ACHN (cell line): Measurements from ENCODE around the gene OXA1L.
"Not testable (repeated sequence)": the region's sequence is repeated elsewhere in the genome, so short reads cannot be mapped to it uniquely, and the experiment has no call there.

Source experiments
- DNase-seq: peaks from one replicate; pipeline ENCODE4 v3.0.0-alpha.2; 2015
- in situ Hi-C: cut with HindIII; loops from 2 replicates; pipeline ENCODE4 v1.10.0; 2017; ENCODE audit warnings: low sequenced_read_pairs, low pct_ligation_motif_present, low pct_unique_long_range_greater_than_20kb

OXA1L gene

DNA sequence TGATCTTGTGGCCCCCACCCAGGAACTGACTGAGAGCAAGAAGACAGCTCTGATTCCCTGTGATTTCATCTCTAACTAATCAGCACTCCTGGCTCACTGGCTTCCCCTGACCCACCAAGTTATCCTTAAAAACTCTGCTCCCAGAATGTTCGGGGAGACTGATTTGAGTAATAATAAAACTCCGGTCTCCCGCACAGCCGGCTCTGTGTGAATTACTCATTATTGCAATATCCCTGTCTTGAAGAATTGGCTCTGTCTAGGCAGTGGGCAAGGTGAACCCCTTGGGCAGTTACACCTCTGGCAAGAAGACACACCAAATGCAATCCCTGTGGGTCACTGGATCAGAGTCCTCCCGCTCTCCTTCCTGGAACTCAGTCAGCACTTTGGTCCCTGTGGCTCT is 27.5 kb downstream of the OXA1L start:
- DNase-seq: no peak
- in situ Hi-C loops: no loop called here

DNA sequence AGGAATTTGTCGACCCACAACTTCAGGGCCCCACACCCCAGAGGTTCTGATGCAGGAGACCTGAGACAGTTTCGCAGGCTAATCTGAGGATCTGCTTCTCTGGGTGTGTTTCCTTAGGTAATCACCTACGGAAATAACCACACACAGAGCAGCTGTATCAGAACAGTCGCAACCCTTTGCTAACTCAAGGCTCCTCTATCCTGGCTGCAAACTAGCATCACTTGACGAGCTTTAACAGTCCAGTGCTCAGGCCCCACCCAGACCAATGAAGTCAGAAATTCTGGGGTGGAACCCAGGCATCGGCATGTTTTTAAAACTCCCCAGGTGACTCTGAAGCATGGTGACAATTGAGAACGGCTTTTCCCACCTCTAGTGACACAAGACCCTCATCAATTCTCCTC is 28.1 kb downstream of the OXA1L start:
- in situ Hi-C loops: no loop called here
- DNase-seq: no peak

DNA sequence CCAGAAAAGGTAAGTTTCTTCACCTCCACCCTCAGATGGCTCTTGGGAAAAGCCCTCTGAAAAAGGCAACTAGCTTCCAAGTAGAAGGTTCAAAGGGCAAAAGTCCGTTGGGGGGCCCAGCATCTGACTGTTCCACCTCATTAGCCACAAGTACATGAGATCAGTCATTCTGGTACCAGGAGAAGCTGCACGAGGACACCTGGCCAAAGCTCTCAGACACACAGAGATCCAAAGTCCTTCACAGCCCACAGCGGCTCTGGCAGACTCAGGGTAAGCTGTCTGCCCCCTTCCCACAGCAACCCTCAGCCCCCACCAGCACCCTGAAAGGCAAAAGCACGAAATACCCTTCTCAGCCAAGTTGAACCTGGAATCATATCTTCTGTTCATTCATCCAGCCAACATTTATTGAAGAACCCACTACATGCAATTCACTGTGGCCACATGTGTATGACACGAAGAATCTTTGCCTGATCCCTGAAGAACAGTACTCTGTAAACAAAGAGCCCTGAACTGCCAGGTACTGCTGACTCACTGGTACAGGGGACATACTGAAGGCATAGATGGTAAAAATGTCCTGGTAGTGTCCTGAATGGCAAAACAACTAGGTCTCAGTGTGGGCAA is 29.7 kb downstream of the OXA1L start:
- no peak for DNase-seq
- in situ Hi-C loops: no loop called here

DNA sequence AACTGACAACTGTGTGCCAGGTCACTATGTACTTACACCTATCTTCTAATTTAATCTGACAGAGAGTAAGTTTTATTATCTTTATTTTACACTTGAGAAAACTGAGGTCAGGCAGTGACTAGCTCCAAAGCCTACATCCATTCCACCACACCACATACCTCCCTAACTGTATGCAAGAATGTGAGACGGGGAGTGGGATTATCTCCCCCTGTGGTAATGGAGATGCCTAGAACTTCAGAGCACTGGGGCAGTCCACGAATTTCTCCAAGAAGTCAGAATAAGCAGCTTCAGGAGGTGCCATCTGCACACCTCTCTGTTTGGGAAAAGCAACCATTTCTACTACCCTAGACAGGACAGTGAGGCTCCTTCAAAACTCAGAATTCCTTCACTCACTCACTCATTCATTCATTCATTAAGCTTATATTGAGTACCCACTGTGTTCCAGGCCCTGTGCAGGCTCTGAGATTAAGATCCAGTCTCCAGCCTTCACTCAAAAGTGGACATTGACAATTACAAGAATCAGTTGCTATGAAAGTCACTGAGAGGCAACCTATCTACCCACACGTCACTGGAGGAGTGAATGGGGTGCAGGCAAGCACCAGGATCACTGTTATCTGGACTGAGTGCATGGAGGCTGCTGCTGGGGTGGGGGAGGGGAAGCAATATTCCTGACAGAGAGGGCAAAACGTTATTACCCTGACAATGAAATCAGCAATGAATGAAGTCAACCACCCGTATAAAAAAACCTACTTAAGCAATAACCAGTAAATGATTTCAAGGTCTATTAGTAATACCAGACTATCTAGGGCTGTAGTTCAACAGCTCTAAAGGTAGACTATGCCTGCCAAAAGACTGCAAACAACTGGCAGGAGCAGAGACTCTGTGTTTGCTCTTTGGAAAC is 30.8 kb downstream of the OXA1L start:
- in situ Hi-C loops: no loop called here
- DNase-seq: no peak

DNA sequence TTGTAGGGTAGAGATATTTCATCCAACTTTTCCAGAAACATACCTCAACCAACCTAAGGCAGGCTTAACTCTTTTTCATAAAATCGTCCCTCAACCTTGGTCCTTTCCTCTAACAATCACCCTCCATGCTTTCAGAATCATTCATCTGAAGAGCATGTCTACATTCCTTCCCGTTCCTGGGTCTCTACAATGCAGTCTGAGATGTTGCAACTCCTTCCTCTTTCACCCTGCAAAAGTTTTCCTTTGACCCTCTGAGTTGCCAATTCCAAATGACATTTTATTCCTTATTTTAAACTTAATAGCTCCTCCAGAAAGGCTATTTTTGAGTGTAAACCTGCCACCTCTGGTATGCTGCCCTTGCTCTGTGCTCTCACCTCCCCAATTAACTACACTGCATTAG is 32.0 kb downstream of the OXA1L start:
- DNase-seq: no peak
- in situ Hi-C loops: no loop called here

DNA sequence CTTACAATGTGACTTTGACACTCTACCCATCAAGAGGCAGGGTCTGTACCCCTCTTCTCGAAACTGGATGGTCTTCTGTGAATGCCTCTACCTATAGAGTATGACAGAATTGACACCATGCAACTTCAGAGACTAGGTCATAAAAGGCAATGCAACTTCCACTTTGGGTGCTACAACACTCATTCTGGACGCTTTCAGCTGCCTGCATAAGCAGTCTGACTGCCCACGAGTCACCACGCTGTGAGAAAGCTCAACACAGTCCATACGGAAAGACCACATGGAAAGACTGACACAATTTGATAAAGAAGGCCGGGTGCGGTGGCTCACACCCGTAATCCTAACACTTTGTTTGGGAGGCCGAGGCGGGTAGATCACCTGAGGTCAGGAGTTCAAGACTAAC is 33.9 kb downstream of the OXA1L start:
- in situ Hi-C loops: no loop called here
- no peak for DNase-seq

DNA sequence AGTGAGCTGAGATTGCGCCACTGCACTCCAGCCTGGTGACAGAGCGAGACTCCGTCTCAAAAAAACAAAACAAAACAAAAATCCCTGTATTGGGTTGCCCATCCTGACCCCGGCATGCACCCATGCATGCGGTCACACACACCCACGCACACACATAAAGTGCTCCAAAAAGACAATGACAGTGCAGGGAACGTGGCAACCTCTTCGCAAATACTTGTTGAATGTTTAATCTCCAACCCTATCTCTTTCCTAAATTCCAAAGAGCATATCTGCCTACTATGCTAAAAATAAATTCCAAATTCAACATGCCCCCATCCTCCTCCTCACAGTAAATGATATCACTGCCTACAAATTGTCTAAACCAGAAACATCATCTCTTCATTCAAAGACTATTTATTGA is 35.2 kb downstream of the OXA1L start:
- in situ Hi-C loops: no loop called here
- DNase-seq: no peak

DNA sequence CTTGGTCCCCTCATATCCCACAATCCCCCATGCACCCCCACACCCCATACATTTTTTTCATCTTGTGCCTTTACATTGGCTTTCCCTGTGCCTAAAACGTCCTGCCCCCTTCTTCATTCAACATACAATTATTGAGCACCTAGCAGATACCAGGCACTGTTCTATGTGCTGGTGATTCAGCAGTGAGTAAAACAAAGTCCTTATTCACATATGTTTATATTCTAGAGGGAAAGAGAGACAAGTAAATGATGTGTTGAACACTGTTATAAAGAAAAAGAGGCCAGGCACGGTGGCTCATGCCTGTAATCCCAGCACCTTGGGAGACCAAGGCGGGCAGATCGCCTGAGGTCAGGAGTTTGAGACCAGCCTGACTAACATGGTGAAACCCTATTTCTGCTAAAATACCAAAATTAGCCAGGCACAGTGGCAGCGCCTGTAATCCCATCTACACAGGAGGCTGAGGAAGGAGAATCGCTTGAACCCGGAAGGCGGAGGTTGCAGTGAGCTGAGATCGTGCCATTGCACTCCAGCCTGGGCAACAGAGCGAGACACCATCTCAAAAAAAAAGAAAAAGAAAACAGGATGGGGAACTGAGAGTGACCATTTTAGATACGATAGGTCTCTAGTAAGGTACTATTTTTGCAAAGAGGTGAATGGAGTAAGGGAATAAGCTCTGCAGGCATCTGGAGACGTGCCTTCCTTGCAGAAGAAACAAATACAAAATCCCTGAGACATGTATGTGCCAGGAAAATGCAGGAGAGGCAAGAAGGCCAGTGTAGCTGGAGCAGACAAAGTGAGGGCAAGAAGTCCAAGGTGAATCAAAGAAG is 36.6 kb downstream of the OXA1L start:
- DNase-seq: no peak
- in situ Hi-C loops: no loop called here

DNA sequence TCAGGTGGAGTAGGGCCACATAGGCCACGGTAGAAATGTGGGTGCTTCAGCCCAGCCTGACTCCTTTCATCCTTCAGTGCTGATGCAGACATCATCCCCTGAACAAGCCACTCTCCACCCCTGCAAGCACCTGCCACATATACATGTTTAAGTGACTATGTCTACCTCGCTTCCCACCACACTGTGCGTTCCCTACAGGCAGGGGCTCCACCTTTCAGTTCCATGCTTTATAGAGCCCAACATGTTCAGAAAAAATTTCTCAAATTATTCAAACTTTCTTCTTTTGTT is 37.1 kb downstream of the OXA1L start:
- DNase-seq: no peak
- in situ Hi-C loops: no loop called here

DNA sequence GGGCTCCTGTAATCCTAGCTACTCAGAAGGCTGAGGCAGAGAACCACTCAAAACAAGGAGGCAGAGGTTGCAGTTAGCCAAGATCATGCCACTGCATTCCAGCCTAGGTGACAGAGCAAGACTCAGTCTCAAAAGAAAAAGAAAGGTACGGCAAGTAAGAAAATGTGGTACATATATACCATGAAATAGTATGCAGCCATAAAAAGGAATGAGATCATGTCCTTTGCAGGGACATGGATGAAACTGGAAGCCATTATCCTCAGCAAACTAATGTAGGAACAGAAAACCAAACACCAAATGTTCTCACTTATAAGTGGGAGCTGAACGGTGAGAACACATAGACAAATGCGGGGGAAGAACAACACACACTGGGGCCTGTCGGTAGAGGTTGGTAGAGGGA is 38.7 kb downstream of the OXA1L start:
- DNase-seq, in situ Hi-C loops: not testable (repeated sequence)

DNA sequence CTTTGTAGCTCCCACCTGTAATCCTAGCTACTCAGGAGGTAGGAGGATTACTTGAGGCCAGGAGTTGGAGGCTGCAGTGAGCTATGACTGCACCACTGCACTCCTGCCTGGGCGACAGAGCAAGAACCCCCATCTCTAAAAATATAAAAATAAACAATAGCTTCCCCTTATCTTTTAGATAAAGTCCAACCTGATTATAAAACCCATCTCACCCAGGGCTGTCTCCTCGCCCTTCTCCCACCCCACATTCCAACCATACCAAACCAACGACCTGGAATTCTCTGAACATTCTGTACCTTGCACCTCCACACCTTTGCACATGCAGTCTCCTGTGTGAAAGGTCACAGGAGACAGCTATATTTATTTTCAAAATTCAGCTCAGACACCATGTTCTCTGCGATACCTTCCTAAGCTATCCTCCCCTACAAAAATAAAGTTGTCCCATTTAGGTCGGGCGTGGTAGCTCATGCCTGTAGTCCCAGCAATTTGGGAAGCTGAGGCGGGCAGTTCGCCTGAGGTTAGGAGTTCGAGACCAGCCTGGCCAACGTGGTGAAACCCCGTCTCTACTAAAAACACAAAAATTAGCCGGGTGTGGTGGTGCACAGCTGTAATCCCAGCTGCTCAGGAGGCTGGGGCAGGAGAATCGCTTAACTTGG is 41.1 kb downstream of the OXA1L start:
- no peak for DNase-seq
- in situ Hi-C loops: no loop called here

DNA sequence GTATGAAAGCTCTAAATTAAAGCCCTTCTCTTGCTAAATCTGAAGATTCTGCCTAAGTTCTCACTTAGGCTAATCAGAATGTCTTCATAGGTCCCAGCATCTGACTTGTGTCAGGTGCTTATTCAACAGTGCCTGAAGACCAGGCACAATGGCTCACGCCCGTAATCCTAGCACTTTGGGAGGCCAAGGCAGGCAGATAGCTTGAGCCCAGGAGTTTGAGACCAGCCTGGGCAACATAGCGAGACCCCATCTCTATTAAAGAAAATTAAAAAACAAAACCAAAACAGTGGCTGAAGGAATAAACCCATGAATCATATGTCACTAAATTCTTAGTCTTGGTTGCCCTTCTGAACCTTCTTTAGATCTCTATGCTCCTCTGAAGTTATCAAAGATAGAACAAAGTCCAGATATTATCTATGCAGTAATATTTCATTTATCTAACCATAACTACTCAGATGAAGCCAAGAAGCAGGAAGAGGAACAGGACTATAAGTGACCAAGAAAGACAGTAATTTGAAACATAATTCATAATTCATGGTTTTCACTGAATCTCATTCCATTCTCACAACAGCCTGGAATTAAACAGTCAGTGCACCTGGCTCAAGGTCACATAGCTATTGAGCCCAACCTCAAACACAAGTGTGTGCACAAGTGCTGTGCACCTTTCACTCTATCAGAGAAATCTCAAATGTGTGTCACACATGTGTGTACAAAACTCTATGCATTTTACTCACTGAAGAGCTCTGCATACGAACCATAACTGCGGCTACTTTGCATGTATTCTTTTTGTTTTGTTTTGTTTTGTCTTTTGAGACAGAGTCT is 42.1 kb downstream of the OXA1L start:
- no peak for DNase-seq
- in situ Hi-C loops: no loop called here

DNA sequence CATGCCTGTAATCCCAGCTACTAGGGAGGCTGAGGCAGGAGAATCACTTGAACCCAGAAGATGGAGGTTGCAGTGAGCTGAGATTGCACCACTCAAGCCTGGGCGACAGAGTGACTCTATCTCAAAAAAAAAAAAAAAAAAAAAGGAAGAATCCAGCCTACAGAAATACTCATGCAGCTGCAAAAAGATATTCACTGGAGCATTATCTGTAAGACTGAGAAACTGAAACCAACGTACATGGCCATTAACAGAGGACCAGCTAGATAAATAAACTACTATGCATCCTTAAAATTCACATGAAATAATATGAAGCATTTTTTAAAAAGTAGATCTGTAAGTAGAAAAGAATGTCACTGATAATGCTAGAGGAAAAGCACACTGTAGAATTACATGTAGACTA is 45.2 kb downstream of the OXA1L start:
- no peak for DNase-seq
- in situ Hi-C loops: no loop called here

DNA sequence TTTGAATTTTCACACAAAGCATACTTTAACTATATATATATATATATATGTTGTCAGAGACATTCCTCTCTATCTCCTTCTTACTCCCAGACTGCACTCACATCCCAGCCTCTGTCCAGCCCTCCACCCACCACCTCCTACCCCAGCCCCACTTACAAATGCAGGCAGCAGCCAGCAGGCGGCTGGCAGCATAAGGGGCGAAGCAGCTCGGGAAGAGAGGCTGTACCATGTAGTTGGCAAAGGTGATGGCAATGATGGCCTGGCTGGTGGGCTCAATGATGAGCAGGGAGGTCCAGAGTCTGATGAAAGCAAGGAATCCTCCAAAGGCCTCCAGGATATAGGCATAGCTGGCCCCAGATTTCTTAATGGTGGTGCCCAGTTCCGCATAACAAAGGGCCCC is 46.3 kb downstream of the OXA1L start:
- in situ Hi-C loops: no loop called here
- DNase-seq: no peak

DNA sequence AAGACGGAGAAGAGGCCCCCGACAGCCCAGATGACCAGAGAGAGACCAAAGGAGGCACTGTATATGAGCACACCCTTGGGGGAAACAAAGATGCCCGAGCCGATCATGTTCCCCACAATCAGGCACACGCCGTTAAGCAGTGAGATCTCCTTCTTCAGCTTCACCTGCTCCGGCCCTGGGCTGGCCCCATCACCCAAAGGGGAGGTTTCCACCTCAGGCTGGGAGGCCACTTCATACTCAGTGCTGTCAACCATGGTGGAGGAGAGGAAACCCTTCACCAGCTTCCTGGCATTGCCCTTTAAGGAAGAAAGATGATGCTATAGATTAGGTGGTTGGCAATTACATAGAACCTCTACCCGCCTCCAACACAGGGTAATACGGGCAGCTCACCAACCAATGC is 46.7 kb downstream of the OXA1L start:
- in situ Hi-C loops: no loop called here
- DNase-seq: no peak

DNA sequence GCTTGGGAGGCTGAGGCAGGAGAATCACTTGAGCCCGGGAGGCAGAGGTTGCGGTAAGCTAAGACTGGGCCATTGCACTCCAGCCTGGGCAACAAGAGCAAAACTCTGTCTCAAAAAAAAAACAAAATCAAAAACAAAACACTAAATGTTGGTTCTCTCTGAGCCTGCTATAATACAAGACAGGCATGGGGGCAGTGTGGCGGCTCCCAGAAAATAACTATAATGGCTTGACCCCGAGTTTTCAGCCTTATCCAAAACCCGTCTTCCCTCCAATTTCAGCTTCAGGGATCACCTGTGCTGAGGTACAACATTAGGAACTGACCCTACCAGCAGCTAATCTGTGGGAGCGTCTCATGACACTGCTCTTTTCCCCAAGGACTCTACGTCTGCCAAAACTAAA is 47.9 kb downstream of the OXA1L start:
- DNase-seq: no peak
- in situ Hi-C loops: no loop called here

DNA sequence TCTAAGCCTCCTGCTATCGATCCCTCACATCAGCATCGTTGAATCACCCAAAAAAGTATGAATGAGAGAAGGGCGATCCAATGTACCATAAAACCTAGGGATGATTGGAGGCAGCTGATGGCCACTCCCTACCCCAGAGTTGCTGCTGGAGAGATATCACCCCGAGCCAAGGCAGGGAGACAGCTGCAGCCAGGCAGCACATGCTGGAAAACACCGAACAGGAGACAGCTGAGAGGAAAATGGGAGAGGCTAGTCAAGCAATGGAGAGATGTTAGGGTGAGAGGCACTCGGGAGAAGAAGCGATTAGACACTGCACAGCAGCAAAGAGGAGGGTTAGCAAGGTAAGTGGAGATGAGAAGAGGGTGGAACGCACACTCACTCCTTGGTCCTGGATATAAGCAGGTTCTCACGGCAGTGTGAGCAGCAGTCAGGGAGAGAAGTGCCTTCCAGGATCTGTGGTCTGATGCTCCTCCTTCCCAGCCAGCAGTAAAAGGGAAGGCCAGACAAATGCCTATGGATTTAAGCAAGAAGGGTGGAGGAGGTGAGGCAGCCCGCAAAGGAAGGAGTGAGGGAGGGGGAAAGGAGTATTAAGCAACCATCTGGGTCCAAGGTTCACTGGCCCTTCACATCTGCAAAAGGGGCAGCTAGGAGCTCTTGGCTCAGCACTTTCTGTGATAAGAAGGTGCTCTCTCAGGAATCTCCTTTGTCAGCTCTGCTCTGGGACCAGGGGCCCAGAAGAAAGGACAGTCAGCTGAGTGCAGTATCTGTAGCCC is 48.6 kb downstream of the OXA1L start, which contains the start of gene SLC7A7:
Gene SLC7A7, minus strand, starts transcription at position 495 of the 773 bp plus-strand sequence. CDS start 2,037 bp downstream, outside the sequence.
- no peak for DNase-seq
- in situ Hi-C loops: no loop called here
